Breast epithelium (tissue), 4 donors: ENCODE results near the gene LYRM9. TPM values are rescaled to one million over a fixed set of nuclear protein-coding genes. Genes with fewer than 3 reads are reported as not detected.

Experiments
- DNase-seq, 2 donors: peaks; one replicate each; pipeline ENCODE4 v3.0.0-alpha.2; 2019; ENCODE audit warnings: low spot score in 2 of 2
- H3K27ac ChIP-seq, 2 donors: fragments of 200-600 bp; sonication (generic) in 1 of 2; one replicate each; pipeline ENCODE4 v1.5.1; 2016 to 2019; ENCODE audit warnings: mild to moderate bottlenecking in 1 of 2
- H3K27me3 ChIP-seq, 2 donors: fragments of 200-600 bp; sonication (generic) in 1 of 2; one replicate each; pipeline versions ENCODE4 v1.5.1 to v1.6.0; 2017 to 2019; ENCODE audit warnings: control low read depth in 1 of 2, mild to moderate bottlenecking in 1 of 2
- H3K36me3 ChIP-seq: fragments of 200-600 bp; one replicate; pipeline ENCODE4 v1.5.1; 2019
- H3K4me1 ChIP-seq, 2 donors: fragments of 200-600 bp; sonication (generic); one replicate each; pipeline ENCODE4 v1.5.1; 2016 to 2019; ENCODE audit warnings: control low read depth in 1 of 2
- H3K4me3 ChIP-seq, 3 donors: fragments of 200-600 bp; sonication (generic); 1 replicate in 2 of 3; 2 replicates in 1 of 3; pipeline ENCODE4 v1.5.1; 2016 to 2019; ENCODE audit warnings: mild to moderate bottlenecking in 3 of 3, moderate library complexity in 2 of 3
- H3K9me3 ChIP-seq, 2 donors: fragments of 200-600 bp; sonication (generic) in 1 of 2; one replicate each; pipeline ENCODE4 v1.5.1; 2016 to 2019; ENCODE audit warnings: control low read depth in 1 of 2
- CTCF ChIP-seq, 3 donors: fragments of 450-650 bp; IDR thresholded peaks; one replicate each; pipeline ENCODE4 v1.5.1; 2016 to 2017; ENCODE audit warnings: antibody characterized with exemption in 3 of 3, mild to moderate bottlenecking in 3 of 3, moderate library complexity in 3 of 3
- POLR2A ChIP-seq: fragments of 450-650 bp; IDR thresholded peaks from one replicate; pipeline ENCODE4 v1.6.1; 2016; ENCODE audit warnings: antibody characterized with exemption, mild to moderate bottlenecking, moderate library complexity
- POLR2AphosphoS5 ChIP-seq, 3 donors: sonication (generic); formaldehyde crosslinking; IDR thresholded peaks; one replicate each; pipeline ENCODE4 v1.6.1; 2017; ENCODE audit warnings: antibody characterized with exemption in 3 of 3
- intact Hi-C: fragments of 100-400 bp; cut with DNase I; formaldehyde crosslinking; loops from one replicate; pipeline ENCODE4 v1.15.1; 2023; ENCODE audit warnings: low total_unique reads
- total RNA-seq, 3 donors: library from RNA; depleted of rRNA; stranded (reverse); fragments of >200 nt; gene quantifications; one replicate each; pipeline ENCODE4 v1.1.0, GENCODE V29; 2016

Gene LYRM9
- total RNA-seq, 3 donors from 2014 or later: 23.3 to 31.3 (median 31.2) TPM

GRCh38 chr17:27860971-27861664, 32.0 kb downstream of the LYRM9 start:
- H3K36me3 ChIP-seq: no peaks in the 10 kb centered on the region
- H3K4me3 ChIP-seq: no peak overlapping the region
- H3K9me3 ChIP-seq: no peaks in the 10 kb centered on the region
- no peak overlapping the region for H3K27ac ChIP-seq
- TF ChIP-seq POLR2A (no peak), POLR2AphosphoS5 (IDR thresholded peaks at IDR 0.05) (no peak), CTCF (IDR thresholded peaks at IDR 0.05) (no peak)
- no peaks in the 10 kb centered on the region for H3K27me3 ChIP-seq
- no peak for DNase-seq
- H3K4me1 ChIP-seq: no peaks in the 10 kb centered on the region
- intact Hi-C loops: no loop called here

GRCh38 chr17:27858621-27859305, 34.4 kb downstream of the LYRM9 start:
- Histone ChIP-seq H3K9me3 (no peaks in the 10 kb centered on the region), H3K36me3 (no peaks in the 10 kb centered on the region), H3K27ac (no peak overlapping the region), H3K4me1 (no peaks in the 10 kb centered on the region), H3K4me3 (no peak overlapping the region), H3K27me3 (no peaks in the 10 kb centered on the region)
- TF ChIP-seq POLR2A (no peak), CTCF (IDR thresholded peaks at IDR 0.05) (no peak), POLR2AphosphoS5 (IDR thresholded peaks at IDR 0.05) (no peak)
- intact Hi-C loops: no loop called here
- no peak for DNase-seq

- intact Hi-C loops: no loop called here
- TF ChIP-seq CTCF (IDR thresholded peaks at IDR 0.05) (no peak), POLR2AphosphoS5 (IDR thresholded peaks at IDR 0.05) (no peak), POLR2A (no peak)
- no peaks in the 10 kb centered on the region for H3K27me3 ChIP-seq
- no peak overlapping the region for H3K27ac ChIP-seq
- no peaks in the 10 kb centered on the region for H3K4me1 ChIP-seq
- no peaks in the 10 kb centered on the region for H3K9me3 ChIP-seq
- no peak overlapping the region for H3K4me3 ChIP-seq
- DNase-seq: no peak
- H3K36me3 ChIP-seq: no peaks in the 10 kb centered on the region
Measured at GRCh38 chr17:27856676-27857432, 36.3 kb downstream of the LYRM9 start.

- H3K36me3 ChIP-seq: no peaks in the 10 kb centered on the region
- H3K4me1 ChIP-seq: no peaks in the 10 kb centered on the region
- no peak overlapping the region for H3K4me3 ChIP-seq
- no peak for DNase-seq
- no peaks in the 10 kb centered on the region for H3K27me3 ChIP-seq
- no peak overlapping the region for H3K27ac ChIP-seq
- intact Hi-C loops: no loop called here
- H3K9me3 ChIP-seq: no peaks in the 10 kb centered on the region
- TF ChIP-seq POLR2A: no peak
- TF ChIP-seq POLR2AphosphoS5 (IDR thresholded peaks at IDR 0.05): no peak
- TF ChIP-seq CTCF (IDR thresholded peaks at IDR 0.05): no peak
Measured at GRCh38 chr17:27855454-27855853, 37.7 kb downstream of the LYRM9 start.

GRCh38 chr17:27854163-27854562, 39.0 kb downstream of the LYRM9 start:
- TF ChIP-seq CTCF (IDR thresholded peaks at IDR 0.05) (no peak), POLR2A (no peak), POLR2AphosphoS5 (IDR thresholded peaks at IDR 0.05) (no peak)
- H3K27me3 ChIP-seq: no peaks in the 10 kb centered on the region
- no peaks in the 10 kb centered on the region for H3K4me1 ChIP-seq
- DNase-seq: no peak
- no peak overlapping the region for H3K27ac ChIP-seq
- H3K36me3 ChIP-seq: no peaks in the 10 kb centered on the region
- H3K4me3 ChIP-seq: no peak overlapping the region
- no peaks in the 10 kb centered on the region for H3K9me3 ChIP-seq
- intact Hi-C loops: no loop called here
